HCT116 (cell line): ENCODE measurements around the gene NLN. TPM values are rescaled to one million over a fixed set of nuclear protein-coding genes. Genes with fewer than 3 reads are reported as not detected.

Experiments
- ATAC-seq: fragments of 200-7000 bp; cut with Tn5 transposase; 2 replicates; pipeline ENCODE4 v1.9.1; 2020; ENCODE audit warnings: mild to moderate bottlenecking, moderate library complexity
- BruUV-seq: library from RNA; stranded (reverse); fragments of 400-500 nt; replicated peaks from 2 replicates; lab custom pipeline; 2021; lab: Mats Ljungman, UMichigan
- CTCF ChIA-PET: fragments of 300-600 bp; sonication (Branson Sonifier 250); formaldehyde crosslinking; loops from one replicate; lab custom pipeline; 2021; ENCODE audit warnings: antibody characterized with exemption; lab: Charles Lee
- POLR2A ChIA-PET: fragments of 300-600, 350-600 bp; sonication (Branson Sonifier 250); formaldehyde crosslinking; loops from one replicate; lab custom pipeline; 2021; ENCODE audit warnings: antibody characterized with exemption; lab: Charles Lee
- RAD21 ChIA-PET, 2 experiments: fragments of 300-600 bp; sonication (Branson Sonifier 250); formaldehyde crosslinking; loops; one replicate each; lab custom pipeline; 2023; ENCODE audit warnings: low total read pairs in 2 of 2; ENCODE audit not compliant: uncharacterized antibody in 2 of 2, unreplicated experiment in 2 of 2, low non-redundant PET in 1 of 2; lab: Charles Lee
- DNase-seq: peaks from one replicate; pipeline ENCODE4 v3.0.0-alpha.2; 2010; ENCODE audit warnings: low read depth, low spot score
- H2AFZ ChIP-seq: fragments of 200-600 bp; shearing (Covaris generic), sonication (generic); 2 replicates; pipeline ENCODE4 v1.6.1; 2017; ENCODE audit warnings: low read depth, mixed run types, mixed read lengths, antibody characterized with exemption, low read length; ENCODE audit not compliant: poor library complexity, severe bottlenecking
- H3K27ac ChIP-seq: 2 replicates; pipeline ENCODE4 v1.5.1; 2012; ENCODE audit warnings: low read depth, low read length
- H3K27me3 ChIP-seq: fragments of 200-600 bp; sonication (generic); 2 replicates; pipeline ENCODE4 v1.6.1; 2016; ENCODE audit warnings: mixed run types, low read length, mixed read lengths; ENCODE audit not compliant: insufficient read depth
- H3K36me3 ChIP-seq, 2 experiments: fragments of 200-500 bp in 1 of 2; fragments of 200-600 bp in 1 of 2; sonication (Bioruptor generic) in 1 of 2; sonication (generic) in 1 of 2; 2 replicates each; pipeline versions ENCODE4 v1.5.1 to v1.6.1; 2014 to 2016; ENCODE audit warnings: low read length in 2 of 2, inconsistent platforms in 1 of 2, mixed read lengths in 1 of 2, mixed run types in 1 of 2; ENCODE audit not compliant: insufficient read depth in 2 of 2, control insufficient read depth in 1 of 2
- H3K4me1 ChIP-seq, 2 experiments: fragments of 200-600 bp in 1 of 2; sonication (generic) in 1 of 2; 2 replicates each; pipeline versions ENCODE4 v1.5.1 to v1.6.1; 2012 to 2017; ENCODE audit warnings: low read length in 2 of 2, inconsistent platforms in 1 of 2, mild to moderate bottlenecking in 1 of 2, mixed read lengths in 1 of 2, mixed run types in 1 of 2, moderate library complexity in 1 of 2; ENCODE audit not compliant: insufficient read depth in 2 of 2, control insufficient read depth in 1 of 2
- H3K4me2 ChIP-seq: fragments of 200-600 bp; sonication (generic); 2 replicates; pipeline ENCODE4 v1.6.1; 2017; ENCODE audit warnings: mixed run types, low read length, mixed read lengths
- H3K4me3 ChIP-seq, 2 experiments: fragments of 200-600 bp in 1 of 2; sonication (generic) in 1 of 2; replicated peaks in 1 of 2; 2 replicates each; pipeline ENCODE4 v1.5.1; 2011 to 2016; ENCODE audit warnings: low read length in 2 of 2, control low read depth in 1 of 2, low read depth in 1 of 2, mild to moderate bottlenecking in 1 of 2, mixed read lengths in 1 of 2, mixed run types in 1 of 2
- H3K79me2 ChIP-seq: fragments of 200-600 bp; sonication (generic); 2 replicates; pipeline ENCODE4 v1.6.1; 2017; ENCODE audit warnings: mild to moderate bottlenecking, mixed run types, low read length, moderate library complexity, mixed read lengths; ENCODE audit not compliant: insufficient read depth
- H3K9ac ChIP-seq: fragments of 200-600 bp; sonication (generic); 2 replicates; pipeline ENCODE4 v1.6.1; 2016; ENCODE audit warnings: low read length, mixed read lengths
- H3K9me2 ChIP-seq: fragments of 200-600 bp; sonication (generic), shearing (Covaris generic); 2 replicates; pipeline ENCODE4 v1.6.1; 2017; ENCODE audit warnings: mixed run types, mild to moderate bottlenecking, moderate library complexity; ENCODE audit not compliant: insufficient read depth
- H3K9me3 ChIP-seq, 2 experiments: fragments of 200-500 bp in 1 of 2; fragments of 200-600 bp in 1 of 2; sonication (Bioruptor generic) in 1 of 2; sonication (generic) in 1 of 2; 2 replicates each; pipeline ENCODE4 v1.6.1; 2014 to 2017; ENCODE audit warnings: low read length in 2 of 2, mixed read lengths in 2 of 2, inconsistent platforms in 1 of 2, low read depth in 1 of 2, mild to moderate bottlenecking in 1 of 2, mixed run types in 1 of 2, moderate library complexity in 1 of 2; ENCODE audit not compliant: control insufficient read depth in 1 of 2, insufficient read depth in 1 of 2
- H4K20me1 ChIP-seq: fragments of 200-600 bp; sonication (generic), shearing (Covaris generic); 2 replicates; pipeline ENCODE4 v1.6.1; 2017; ENCODE audit warnings: mixed run types, mild to moderate bottlenecking, moderate library complexity; ENCODE audit not compliant: insufficient read depth
- CBX3 ChIP-seq: IDR thresholded peaks from 2 replicates; pipeline ENCODE4 v1.6.1; 2012; ENCODE audit warnings: low read depth
- CEBPB ChIP-seq: IDR thresholded peaks from 2 replicates; pipeline ENCODE4 v1.6.1; 2012; ENCODE audit warnings: low read depth
- ELF1 ChIP-seq: IDR thresholded peaks from 2 replicates; pipeline ENCODE4 v1.6.1; 2012; ENCODE audit warnings: low read depth, borderline replicate concordance
- EZH2 ChIP-seq: fragments of 200-600 bp; sonication (generic); IDR thresholded peaks from 2 replicates; pipeline ENCODE4 v1.6.1; 2017; ENCODE audit warnings: antibody characterized with exemption, mixed run types
- EZH2phosphoT487 ChIP-seq: fragments of 200-600 bp; IDR thresholded peaks from 2 replicates; pipeline ENCODE4 v1.6.1; 2018; ENCODE audit warnings: antibody characterized with exemption, borderline replicate concordance
- JUND ChIP-seq: IDR thresholded peaks from 2 replicates; pipeline ENCODE4 v1.6.1; 2012
- POLR2AphosphoS5 ChIP-seq: IDR thresholded peaks from 2 replicates; pipeline ENCODE4 v1.6.1; 2011; ENCODE audit warnings: mild to moderate bottlenecking, low read depth, low read length, moderate library complexity
- RAD21 ChIP-seq: IDR thresholded peaks from 2 replicates; pipeline ENCODE4 v1.6.1; 2012; ENCODE audit warnings: low read depth, mild to moderate bottlenecking
- SIN3A ChIP-seq: IDR thresholded peaks from 2 replicates; pipeline ENCODE4 v1.6.1; 2012; ENCODE audit warnings: low read depth
- SP1 ChIP-seq: IDR thresholded peaks from 2 replicates; pipeline ENCODE4 v1.6.1; 2012; ENCODE audit warnings: low read depth
- TCF7L2 ChIP-seq: IDR thresholded peaks from 2 replicates; pipeline ENCODE4 v1.7.0; 2011; ENCODE audit warnings: borderline replicate concordance, inconsistent platforms; ENCODE audit not compliant: insufficient read depth, insufficient read length; ENCODE audit errors: extremely low read depth
- YY1 ChIP-seq: IDR thresholded peaks from 2 replicates; pipeline ENCODE4 v1.6.1; 2011; ENCODE audit warnings: low read length, low read depth, moderate library complexity, mild to moderate bottlenecking; ENCODE audit not compliant: insufficient replicate concordance; ENCODE audit errors: extremely low read depth
- ZNF274 ChIP-seq: fragments of 200-500 bp; sonication (Bioruptor generic); IDR thresholded peaks from 2 replicates; pipeline ENCODE4 v1.6.1; 2014; ENCODE audit warnings: mild to moderate bottlenecking, low read depth, low read length, inconsistent platforms
- intact Hi-C: fragments of 100-400 bp; cut with micrococcal nuclease; formaldehyde crosslinking; loops from 2 replicates; pipeline ENCODE4 v1.10.0; 2022
- total RNA-seq: library from RNA; stranded (reverse); gene quantifications from one replicate; pipeline ENCODE4 v1.2.1, GENCODE V29; 2021; ENCODE audit not compliant: unreplicated experiment
- TF ChIP-seq, protein P1 (sequence below): IDR thresholded peaks from 2 replicates; pipeline ENCODE4 v1.6.1; 2012; ENCODE audit warnings: low read depth
- TF ChIP-seq, protein P2 (sequence below): IDR thresholded peaks from 2 replicates; pipeline ENCODE4 v1.6.1; 2011; ENCODE audit warnings: mild to moderate bottlenecking, low read length, moderate library complexity; ENCODE audit not compliant: insufficient replicate concordance; ENCODE audit errors: extremely low read depth
- TF ChIP-seq, protein P3 (sequence below): IDR thresholded peaks from 2 replicates; pipeline ENCODE4 v1.6.1; 2012

Gene NLN
- total RNA-seq, 1 experiment from 2014 or later = 67.6 TPM

DNA sequence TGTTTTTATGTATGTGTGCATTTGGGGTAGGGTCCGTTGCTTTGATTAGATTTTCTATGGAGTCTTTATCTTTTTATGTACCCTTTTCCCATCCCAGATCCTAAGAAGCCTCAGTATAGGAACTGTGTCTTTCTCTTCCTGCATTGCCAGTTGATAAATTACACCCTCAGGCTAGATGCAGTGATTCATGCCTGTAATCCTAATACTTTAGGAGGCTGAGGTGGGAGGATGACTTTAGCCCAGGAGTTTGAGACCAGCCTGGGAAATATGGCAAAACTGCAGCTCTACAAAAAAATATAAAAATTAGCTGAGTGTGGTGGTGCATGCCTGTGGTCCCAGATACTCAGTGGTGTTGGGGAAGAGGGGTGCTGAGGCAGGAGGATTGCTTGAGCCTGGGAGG lies 40.2 kb downstream of the NLN start:
- peaks cover 0 to 6% of the 10 kb centered on the region in 2 experiments; a peak in 3 of 4 replicates for H3K36me3 ChIP-seq
- H3K9ac ChIP-seq = no peak overlapping the region
- ATAC-seq (no peak), DNase-seq (no peak)
- H3K4me1 ChIP-seq = no peaks in the 10 kb centered on the region; a peak in 1 of 4 replicates
- H2AFZ ChIP-seq = no peak overlapping the region
- no TSS peak for BruUV-seq
- no peak overlapping the region for H3K27ac ChIP-seq
- ChIA-PET RAD21 (no interaction called here), POLR2A (no interaction called here)
- no peaks in the 10 kb centered on the region for H3K9me3 ChIP-seq
- 0 out of 2 replicates have a peak, but pooled peaks cover 8% of the 10 kb centered on the region for H3K79me2 ChIP-seq
- H4K20me1 ChIP-seq = no peaks in the 10 kb centered on the region; the same call in 1 of the 2 replicates
- no peak overlapping the region for H3K4me3 ChIP-seq
- no peak for TF ChIP-seq CEBPB
- TF ChIP-seq, all 23 proteins: peak for 0
- Histone ChIP-seq H3K4me2 (no peak overlapping the region), H3K9me2 (no peaks in the 10 kb centered on the region), H3K27me3 (no peaks in the 10 kb centered on the region)
- CTCF ChIA-PET = no interaction called here
- intact Hi-C loops = no loop called here

DNA sequence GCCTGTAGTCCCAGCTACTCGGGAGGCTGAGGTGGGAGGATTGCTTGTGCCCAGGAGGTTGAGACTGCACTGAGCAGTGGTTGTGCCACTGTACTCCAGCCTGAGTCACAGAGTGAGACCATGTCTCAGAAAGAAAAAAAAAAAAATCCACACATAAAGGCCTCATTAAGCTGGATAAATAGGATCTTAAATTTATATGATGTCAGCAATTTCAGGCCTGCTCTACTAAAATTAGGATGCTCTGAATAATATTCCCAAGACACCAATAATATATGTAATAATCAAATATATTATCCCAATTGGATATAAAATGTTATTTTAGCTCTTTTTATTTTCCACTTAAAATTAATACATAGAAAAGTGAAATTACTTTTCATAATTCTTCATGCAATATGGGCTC lies 43.6 kb downstream of the NLN start:
- Histone ChIP-seq H3K9me2 (no peaks in the 10 kb centered on the region), H3K36me3 (no peaks in the 10 kb centered on the region; a peak in 1 of 4 replicates), H3K27me3 (no peaks in the 10 kb centered on the region), H3K4me1 (peaks cover 0 to 13% of the 10 kb centered on the region in 2 experiments; a peak in 3 of 4 replicates), H3K4me2 (no peak overlapping the region), H2AFZ (no peak overlapping the region), H3K27ac (no peak overlapping the region), H4K20me1 (no peaks in the 10 kb centered on the region), H3K9ac (no peak overlapping the region), H3K4me3 (no peak overlapping the region), H3K9me3 (no peaks in the 10 kb centered on the region), H3K79me2 (0 out of 2 replicates have a peak, but pooled peaks cover 5% of the 10 kb centered on the region)
- DNase-seq (no peak), ATAC-seq (no peak)
- ChIA-PET POLR2A (no interaction called here), RAD21 (no interaction called here), CTCF (no interaction called here)
- no TSS peak for BruUV-seq
- intact Hi-C loops = no loop called here
- TF ChIP-seq TCF7L2 = no peak
- no peak for TF ChIP-seq CBX3
- TF ChIP-seq, protein P1, sequence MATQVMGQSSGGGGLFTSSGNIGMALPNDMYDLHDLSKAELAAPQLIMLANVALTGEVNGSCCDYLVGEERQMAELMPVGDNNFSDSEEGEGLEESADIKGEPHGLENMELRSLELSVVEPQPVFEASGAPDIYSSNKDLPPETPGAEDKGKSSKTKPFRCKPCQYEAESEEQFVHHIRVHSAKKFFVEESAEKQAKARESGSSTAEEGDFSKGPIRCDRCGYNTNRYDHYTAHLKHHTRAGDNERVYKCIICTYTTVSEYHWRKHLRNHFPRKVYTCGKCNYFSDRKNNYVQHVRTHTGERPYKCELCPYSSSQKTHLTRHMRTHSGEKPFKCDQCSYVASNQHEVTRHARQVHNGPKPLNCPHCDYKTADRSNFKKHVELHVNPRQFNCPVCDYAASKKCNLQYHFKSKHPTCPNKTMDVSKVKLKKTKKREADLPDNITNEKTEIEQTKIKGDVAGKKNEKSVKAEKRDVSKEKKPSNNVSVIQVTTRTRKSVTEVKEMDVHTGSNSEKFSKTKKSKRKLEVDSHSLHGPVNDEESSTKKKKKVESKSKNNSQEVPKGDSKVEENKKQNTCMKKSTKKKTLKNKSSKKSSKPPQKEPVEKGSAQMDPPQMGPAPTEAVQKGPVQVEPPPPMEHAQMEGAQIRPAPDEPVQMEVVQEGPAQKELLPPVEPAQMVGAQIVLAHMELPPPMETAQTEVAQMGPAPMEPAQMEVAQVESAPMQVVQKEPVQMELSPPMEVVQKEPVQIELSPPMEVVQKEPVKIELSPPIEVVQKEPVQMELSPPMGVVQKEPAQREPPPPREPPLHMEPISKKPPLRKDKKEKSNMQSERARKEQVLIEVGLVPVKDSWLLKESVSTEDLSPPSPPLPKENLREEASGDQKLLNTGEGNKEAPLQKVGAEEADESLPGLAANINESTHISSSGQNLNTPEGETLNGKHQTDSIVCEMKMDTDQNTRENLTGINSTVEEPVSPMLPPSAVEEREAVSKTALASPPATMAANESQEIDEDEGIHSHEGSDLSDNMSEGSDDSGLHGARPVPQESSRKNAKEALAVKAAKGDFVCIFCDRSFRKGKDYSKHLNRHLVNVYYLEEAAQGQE = no peak
- no peak for TF ChIP-seq SP1
- no peak for TF ChIP-seq RAD21
- TF ChIP-seq EZH2 = no peak
- no peak for TF ChIP-seq YY1
- TF ChIP-seq ZNF274 = no peak
- TF ChIP-seq, protein P2, sequence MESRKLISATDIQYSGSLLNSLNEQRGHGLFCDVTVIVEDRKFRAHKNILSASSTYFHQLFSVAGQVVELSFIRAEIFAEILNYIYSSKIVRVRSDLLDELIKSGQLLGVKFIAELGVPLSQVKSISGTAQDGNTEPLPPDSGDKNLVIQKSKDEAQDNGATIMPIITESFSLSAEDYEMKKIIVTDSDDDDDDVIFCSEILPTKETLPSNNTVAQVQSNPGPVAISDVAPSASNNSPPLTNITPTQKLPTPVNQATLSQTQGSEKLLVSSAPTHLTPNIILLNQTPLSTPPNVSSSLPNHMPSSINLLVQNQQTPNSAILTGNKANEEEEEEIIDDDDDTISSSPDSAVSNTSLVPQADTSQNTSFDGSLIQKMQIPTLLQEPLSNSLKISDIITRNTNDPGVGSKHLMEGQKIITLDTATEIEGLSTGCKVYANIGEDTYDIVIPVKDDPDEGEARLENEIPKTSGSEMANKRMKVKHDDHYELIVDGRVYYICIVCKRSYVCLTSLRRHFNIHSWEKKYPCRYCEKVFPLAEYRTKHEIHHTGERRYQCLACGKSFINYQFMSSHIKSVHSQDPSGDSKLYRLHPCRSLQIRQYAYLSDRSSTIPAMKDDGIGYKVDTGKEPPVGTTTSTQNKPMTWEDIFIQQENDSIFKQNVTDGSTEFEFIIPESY = no peak
- no peak for TF ChIP-seq EZH2phosphoT487
- TF ChIP-seq JUND = no peak
- TF ChIP-seq ELF1 = no peak
- TF ChIP-seq SIN3A = no peak
- TF ChIP-seq, protein P3, sequence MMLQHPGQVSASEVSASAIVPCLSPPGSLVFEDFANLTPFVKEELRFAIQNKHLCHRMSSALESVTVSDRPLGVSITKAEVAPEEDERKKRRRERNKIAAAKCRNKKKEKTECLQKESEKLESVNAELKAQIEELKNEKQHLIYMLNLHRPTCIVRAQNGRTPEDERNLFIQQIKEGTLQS = no peak
- TF ChIP-seq CEBPB = no peak
- TF ChIP-seq POLR2AphosphoS5 = no peak
